ENCODE measurements around the gene KPNB1. TPM values are rescaled to one million over a fixed set of nuclear protein-coding genes. Genes with fewer than 3 reads are reported as not detected.

Gene KPNB1
- total and polyA plus RNA-seq, 10 of the 15 experiments (the other 5 are each of a cell fraction or from before 2014, with no cell fraction given): 67.8 to 525 (median 246) TPM

- TF ChIP-seq NR2C2 (IDR thresholded peaks at IDR 0.05; ENCODE audit: borderline replicate concordance, control insufficient read depth, insufficient read length, low read depth): no peak
- TF ChIP-seq JUNB (IDR thresholded peaks at IDR 0.05): no peak
- TF ChIP-seq SP1 (IDR thresholded peaks at IDR 0.05; ENCODE audit: low read depth, low read length): peak; percentile 99
- no peak for TF ChIP-seq MYB (IDR thresholded peaks at IDR 0.05; ENCODE audit: borderline replicate concordance, low read depth, low read length)
- no peak for TF ChIP-seq ZZZ3 (IDR thresholded peaks at IDR 0.05; ENCODE audit: control insufficient read depth, insufficient read length, low read depth)
- peak; percentile 56 for TF ChIP-seq PKNOX1 (IDR thresholded peaks at IDR 0.05)
- peak; percentile 90 for TF ChIP-seq NKRF (conservative IDR thresholded peaks at IDR 0.05)
- peak; percentile 85 for TF ChIP-seq MXI1 (IDR thresholded peaks at IDR 0.05; ENCODE audit: low read depth, low read length)
- no peak for TF ChIP-seq BCLAF1 (IDR thresholded peaks at IDR 0.05)
- TF ChIP-seq ESRRA (IDR thresholded peaks at IDR 0.05; ENCODE audit: low read length): no peak
- peak; percentile 84 for TF ChIP-seq YY1 (IDR thresholded peaks at IDR 0.05; ENCODE audit: low read depth, low read length)
- TF ChIP-seq ZBED1 (IDR thresholded peaks at IDR 0.05; ENCODE audit: borderline replicate concordance): no peak
- TF ChIP-seq USF1 (IDR thresholded peaks at IDR 0.05; ENCODE audit: borderline replicate concordance, extremely low read length, insufficient read depth, low read depth, low read length): no peak
- TF ChIP-seq TARDBP (IDR thresholded peaks at IDR 0.05; ENCODE audit: borderline replicate concordance): peak; percentile 96
- TF ChIP-seq IRF5 (IDR thresholded peaks at IDR 0.05; ENCODE audit: borderline replicate concordance): no peak
- peak; percentile 67 for TF ChIP-seq PAX5 (IDR thresholded peaks at IDR 0.05; ENCODE audit: borderline replicate concordance, low read depth, low read length)
- TF ChIP-seq CHD1 (IDR thresholded peaks at IDR 0.05; ENCODE audit: low read depth, low read length): no peak
- TF ChIP-seq POLR2AphosphoS2 (IDR thresholded peaks at IDR 0.05; ENCODE audit: low read depth, low read length): no peak
- TF ChIP-seq GABPA (IDR thresholded peaks at IDR 0.05; ENCODE audit: low read depth): no peak; the same call in 1 of the 2 replicates
These were observed at the start of gene KPNB1 (continued) for GRCh38 chr17:47649153-47649971.

Data from GM12878 (cell line).